C4-2B (cell line): ENCODE data around the gene SPECC1L.

Experiments used
- CTCF ChIP-seq: fragments of 450-650 bp; conservative IDR thresholded peaks from 2 replicates; pipeline ENCODE4 v1.5.1; 2017; ENCODE audit warnings: mild to moderate bottlenecking
- ZFX ChIP-seq: fragments of 450-650 bp; IDR thresholded peaks from 2 replicates; pipeline ENCODE4 v1.6.1; 2017

- no peak for TF ChIP-seq CTCF
- no peak for TF ChIP-seq ZFX
Observed at GRCh38 chr22:24323233-24323632, 52.6 kb downstream of the SPECC1L start.
